IMR-90 (cell line): ENCODE measurements around the gene NDUFB2. TPM values are rescaled to one million over a fixed set of nuclear protein-coding genes. Genes with fewer than 3 reads are reported as not detected.

Experiments
- ATAC-seq: fragments of 200-7000 bp; cut with Tn5 transposase; 2 replicates; pipeline ENCODE4 v1.9.1; 2020; ENCODE audit warnings: low read depth, mild to moderate bottlenecking, moderate library complexity
- BruUV-seq: library from RNA; stranded (reverse); fragments of 400-500 nt; replicated peaks from 2 replicates; lab custom pipeline; 2021; lab: Mats Ljungman, UMichigan
- CTCF ChIA-PET: fragments of 300-600 bp; formaldehyde crosslinking; extraction: SDS; loops from one replicate; lab custom pipeline; 2021; ENCODE audit warnings: antibody characterized with exemption; lab: Yijun Ruan, JAX
- POLR2A ChIA-PET: fragments of 300-600 bp; sonication (Branson Sonifier 250); formaldehyde crosslinking; loops from one replicate; lab custom pipeline; 2022; ENCODE audit warnings: antibody characterized with exemption; ENCODE audit not compliant: unreplicated experiment; lab: Charles Lee
- DNase-seq: peaks from one replicate; pipeline ENCODE4 v3.0.0; 2013
- H2AFZ ChIP-seq: replicated peaks from 2 replicates; pipeline ENCODE3; 2013; ENCODE audit warnings: low read length, mild to moderate bottlenecking; ENCODE audit not compliant: poor library complexity
- H2AK5ac ChIP-seq: 2 replicates; pipeline ENCODE4 v1.6.1; 2013; ENCODE audit warnings: low read depth, low read length, inconsistent platforms
- H2AK9ac ChIP-seq: replicated peaks from 2 replicates; pipeline ENCODE3; 2013; ENCODE audit warnings: mild to moderate bottlenecking, low read depth, low read length, moderate library complexity; ENCODE audit not compliant: poor library complexity
- H2BK120ac ChIP-seq: 2 replicates; pipeline ENCODE4 v1.6.1; 2013; ENCODE audit warnings: low read depth, low read length, inconsistent platforms
- H2BK15ac ChIP-seq: 3 replicates; pipeline ENCODE4 v1.6.1; 2013; ENCODE audit warnings: low read depth, low read length, inconsistent platforms
- H2BK20ac ChIP-seq: 2 replicates; pipeline ENCODE4 v1.6.1; 2013; ENCODE audit warnings: low read depth, mild to moderate bottlenecking, inconsistent platforms, low read length, moderate library complexity
- H2BK5ac ChIP-seq: 2 replicates; pipeline ENCODE4 v1.6.1; 2013; ENCODE audit warnings: mild to moderate bottlenecking, low read depth, low read length, inconsistent platforms; ENCODE audit not compliant: poor library complexity, severe bottlenecking
- H3K14ac ChIP-seq: replicated peaks from 2 replicates; pipeline ENCODE4 v1.6.1; 2013; ENCODE audit warnings: low read depth, low read length, inconsistent platforms
- H3K18ac ChIP-seq: 2 replicates; pipeline ENCODE4 v1.6.1; 2013; ENCODE audit warnings: low read depth, low read length, control low read depth
- H3K23ac ChIP-seq: 2 replicates; pipeline ENCODE4 v1.6.1; 2013; ENCODE audit warnings: low read depth, low read length, inconsistent platforms
- H3K27ac ChIP-seq: 2 replicates; pipeline ENCODE4 v1.5.1; 2013; ENCODE audit warnings: mild to moderate bottlenecking, control low read depth, low read length; ENCODE audit not compliant: insufficient read depth
- H3K27me3 ChIP-seq: 2 replicates; pipeline ENCODE4 v1.6.1; 2013; ENCODE audit warnings: low read length; ENCODE audit not compliant: control insufficient read depth, insufficient read depth
- H3K36me3 ChIP-seq: 2 replicates; pipeline ENCODE4 v1.6.1; 2013; ENCODE audit warnings: low read length, mixed read lengths; ENCODE audit not compliant: control insufficient read depth, insufficient read depth
- H3K4ac ChIP-seq: 2 replicates; pipeline ENCODE4 v1.6.1; 2013; ENCODE audit warnings: low read depth, low read length, inconsistent platforms
- H3K4me1 ChIP-seq: 2 replicates; pipeline ENCODE4 v1.6.1; 2013; ENCODE audit warnings: low read length, mixed read lengths; ENCODE audit not compliant: control insufficient read depth, insufficient read depth
- H3K4me2 ChIP-seq: 2 replicates; pipeline ENCODE4 v1.6.1; 2013; ENCODE audit warnings: low read depth, mild to moderate bottlenecking, control low read depth, low read length, moderate library complexity
- H3K4me3 ChIP-seq: 2 replicates; pipeline ENCODE4 v1.5.1; 2013; ENCODE audit warnings: low read depth, mild to moderate bottlenecking, control low read depth, low read length, moderate library complexity; ENCODE audit not compliant: insufficient read depth
- H3K56ac ChIP-seq: 2 replicates; pipeline ENCODE4 v1.6.1; 2013; ENCODE audit warnings: low read length, inconsistent platforms; ENCODE audit not compliant: insufficient read depth; ENCODE audit errors: extremely low read depth
- H3K79me1 ChIP-seq, 2 experiments: 2 replicates each; pipeline ENCODE4 v1.6.1; 2013; ENCODE audit warnings: low read length in 2 of 2, inconsistent platforms in 1 of 2, low read depth in 1 of 2
- H3K9ac ChIP-seq: 2 replicates; pipeline ENCODE4 v1.6.1; 2013; ENCODE audit warnings: low read depth, low read length, control low read depth
- H3K9me1 ChIP-seq: 2 replicates; pipeline ENCODE4 v1.6.1; 2013; ENCODE audit warnings: low read length, inconsistent platforms; ENCODE audit not compliant: insufficient read depth
- H3K9me3 ChIP-seq: 2 replicates; pipeline ENCODE4 v1.6.1; 2013; ENCODE audit warnings: low read length; ENCODE audit not compliant: control insufficient read depth, insufficient read depth
- H4K20me1 ChIP-seq: 2 replicates; pipeline ENCODE4 v1.6.1; 2013; ENCODE audit warnings: low read length, inconsistent platforms; ENCODE audit not compliant: insufficient read depth
- H4K5ac ChIP-seq: 2 replicates; pipeline ENCODE4 v1.6.1; 2013; ENCODE audit warnings: mild to moderate bottlenecking, low read depth, low read length, control low read depth
- H4K8ac ChIP-seq, 2 experiments: 2 replicates each; pipeline ENCODE4 v1.6.1; 2013; ENCODE audit warnings: low read depth in 2 of 2, low read length in 2 of 2, control low read depth in 1 of 2, inconsistent platforms in 1 of 2
- H4K91ac ChIP-seq: 2 replicates; pipeline ENCODE4 v1.6.1; 2013; ENCODE audit warnings: low read depth, low read length, inconsistent platforms; ENCODE audit not compliant: insufficient read depth
- BHLHE40 ChIP-seq: fragments of 150-350 bp; IDR thresholded peaks from 2 replicates; pipeline ENCODE4 v1.6.1; 2016; ENCODE audit warnings: mild to moderate bottlenecking, low read depth, low read length
- CEBPB ChIP-seq: IDR thresholded peaks from 2 replicates; pipeline ENCODE4 v1.6.1; 2012; ENCODE audit warnings: low read depth, low read length, improper control_type of control experiment
- ELK1 ChIP-seq: fragments of 150-350 bp; IDR thresholded peaks from 2 replicates; pipeline ENCODE4 v1.6.1; 2016; ENCODE audit warnings: low read depth, mild to moderate bottlenecking, low read length, moderate library complexity, borderline replicate concordance
- FOS ChIP-seq: fragments of 150-350 bp; IDR thresholded peaks from 2 replicates; pipeline ENCODE4 v1.6.1; 2016; ENCODE audit warnings: low read depth, low read length
- MAFK ChIP-seq: IDR thresholded peaks from 2 replicates; pipeline ENCODE4 v1.6.1; 2012; ENCODE audit warnings: low read depth, low read length, improper control_type of control experiment
- MAZ ChIP-seq: IDR thresholded peaks from 2 replicates; pipeline ENCODE4 v1.6.1; 2012; ENCODE audit warnings: low read depth, mild to moderate bottlenecking, low read length, improper control_type of control experiment, moderate library complexity, borderline replicate concordance
- MXI1 ChIP-seq: IDR thresholded peaks from 2 replicates; pipeline ENCODE4 v1.6.1; 2012; ENCODE audit warnings: low read depth, mild to moderate bottlenecking, low read length, moderate library complexity, borderline replicate concordance
- POLR2A ChIP-seq: IDR thresholded peaks from 2 replicates; pipeline ENCODE4 v1.6.1; 2012; ENCODE audit warnings: mild to moderate bottlenecking, low read depth, low read length
- RAD21 ChIP-seq: IDR thresholded peaks from 2 replicates; pipeline ENCODE4 v1.6.1; 2012; ENCODE audit warnings: low read length, improper control_type of control experiment
- RCOR1 ChIP-seq: IDR thresholded peaks from 2 replicates; pipeline ENCODE4 v1.6.1; 2012; ENCODE audit warnings: mild to moderate bottlenecking, low read length, improper control_type of control experiment; ENCODE audit not compliant: insufficient replicate concordance
- RFX5 ChIP-seq: IDR thresholded peaks from 2 replicates; pipeline ENCODE4 v1.8.0; 2012; ENCODE audit warnings: low read depth, mild to moderate bottlenecking, low read length, moderate library complexity
- SMC3 ChIP-seq: fragments of 150-350 bp; IDR thresholded peaks from 2 replicates; pipeline ENCODE4 v1.6.1; 2016; ENCODE audit warnings: low read depth, mild to moderate bottlenecking, antibody characterized with exemption, low read length, moderate library complexity
- whole genome bisulfite sequencing, 2 experiments: methylation state at CpG; one replicate each; pipeline versions ENCODE4 v1.1.5 to v1.1.7; 2013; ENCODE audit warnings: missing lambda C conversion rate in 2 of 2; ENCODE audit not compliant: insufficient read length in 1 of 2; ENCODE audit errors: extremely low coverage in 2 of 2; 5-methylcytosine and 5-hydroxymethylcytosine counted together
- dilution Hi-C: fragments of 300-500 bp; cut with HindIII; formaldehyde crosslinking; loops from one replicate; pipeline ENCODE4 v1.14.3; 2018; ENCODE audit warnings: low sequenced_read_pairs; ENCODE audit not compliant: unreplicated experiment
- in situ Hi-C: fragments of 300-500 bp; cut with MboI; formaldehyde crosslinking; loops from 3 replicates; pipeline ENCODE4 v1.14.3; 2019; ENCODE audit warnings: low sequenced_read_pairs, inconsistent platforms, mixed read lengths
- intact Hi-C: fragments of 100-400 bp; cut with micrococcal nuclease; formaldehyde crosslinking; loops from 2 replicates; pipeline ENCODE4 v1.10.0; 2022
- polyA plus RNA-seq, 3 experiments: library from polyadenylated mRNA; depleted of rRNA; stranded (reverse); fragments of >200 nt; gene quantifications; 2 replicates each; pipeline ENCODE4 v1.2.3, GENCODE V29; 2012; ENCODE audit warnings: low replicate concordance in 1 of 3
- total RNA-seq: library from RNA; depleted of rRNA; stranded (reverse); fragments of >200 nt; gene quantifications from 2 replicates; pipeline ENCODE4 v1.2.3, GENCODE V29; 2012
- TF ChIP-seq, protein P1 (sequence below): fragments of 150-350 bp; IDR thresholded peaks from 2 replicates; pipeline ENCODE4 v1.6.1; 2017; ENCODE audit warnings: mild to moderate bottlenecking, antibody characterized with exemption, low read length, low read depth

NDUFB2 gene
- total and polyA plus RNA-seq, 2 of the 4 experiments (the other 2 are of a cell fraction), result 81.7 to 143 TPM

DNA sequence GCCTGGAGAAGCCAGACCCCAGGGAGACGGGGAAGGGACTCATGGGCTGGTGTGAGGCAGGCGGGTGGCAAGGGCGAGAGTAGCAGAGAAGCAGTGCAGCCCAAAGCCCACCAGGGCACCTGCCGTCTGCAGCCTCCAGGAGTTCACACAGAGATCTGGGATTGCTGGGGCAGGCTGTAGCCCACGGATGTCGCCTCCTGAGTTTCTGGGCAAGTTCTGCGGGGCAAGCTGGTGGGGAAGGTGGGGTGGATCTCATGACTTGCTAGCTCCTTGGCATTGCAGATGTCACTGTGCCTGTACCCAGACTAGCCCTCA is 17.7 kb upstream of the NDUFB2 start:
- Histone ChIP-seq H3K27me3 (no peaks in the 10 kb centered on the region), H4K91ac (no peak overlapping the region), H3K79me1 (peaks cover 0 to 6% of the 10 kb centered on the region in 2 experiments; a peak in 1 of 4 replicates), H3K56ac (no peak overlapping the region), H3K36me3 (peaks cover 5% of the 10 kb centered on the region), H3K9me3 (no peaks in the 10 kb centered on the region), H3K4me2 (no peak overlapping the region), H3K4me3 (no peak overlapping the region), H3K27ac (no peak overlapping the region), H3K9me1 (peaks cover 4% of the 10 kb centered on the region; the same call in 1 of the 2 replicates), H4K5ac (no peak overlapping the region), H2BK120ac (no peak overlapping the region), H2BK5ac (no peak overlapping the region), H3K9ac (no peak overlapping the region), H3K4ac (no peak overlapping the region), H3K14ac (no peak overlapping the region), H3K4me1 (0 out of 2 replicates have a peak, but pooled peaks cover under 1% of the 10 kb centered on the region), H2BK15ac (no peak overlapping the region), H3K18ac (no peak overlapping the region), H4K20me1 (no peaks in the 10 kb centered on the region), H2AK5ac (no peak overlapping the region), H2BK20ac (no peak overlapping the region), H3K23ac (no peak overlapping the region), H4K8ac (no peak overlapping the region), H2AK9ac (no peak overlapping the region), H2AFZ (no peak overlapping the region)
- ChIA-PET POLR2A (interaction anchor here (0.6 kb wide), 1 partner anchor 99 kb away, joined by 3 read pairs; no protein-coding TSS in a partner anchor), CTCF (no interaction called here)
- TF ChIP-seq RFX5 (no peak), RAD21 (no peak), SMC3 (no peak), MAFK (no peak), MXI1 (no peak), RCOR1 (no peak), CEBPB (no peak), ELK1 (no peak), BHLHE40 (no peak), FOS (no peak), POLR2A (no peak), MAZ (no peak)
- TF ChIP-seq, protein P1, sequence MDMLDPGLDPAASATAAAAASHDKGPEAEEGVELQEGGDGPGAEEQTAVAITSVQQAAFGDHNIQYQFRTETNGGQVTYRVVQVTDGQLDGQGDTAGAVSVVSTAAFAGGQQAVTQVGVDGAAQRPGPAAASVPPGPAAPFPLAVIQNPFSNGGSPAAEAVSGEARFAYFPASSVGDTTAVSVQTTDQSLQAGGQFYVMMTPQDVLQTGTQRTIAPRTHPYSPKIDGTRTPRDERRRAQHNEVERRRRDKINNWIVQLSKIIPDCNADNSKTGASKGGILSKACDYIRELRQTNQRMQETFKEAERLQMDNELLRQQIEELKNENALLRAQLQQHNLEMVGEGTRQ, result no peak
- ATAC-seq (no peak), DNase-seq (no peak)
- in situ Hi-C loops (no loop called here), dilution Hi-C loops (no loop called here), intact Hi-C loops (loop anchor here (5.0 kb wide), 1 partner anchor 854 kb away; no protein-coding TSS in a partner anchor)
- 85% methylated on average over 3 of the region's 7 CpGs; no CpG with 5 or more reads in 1 of the 2 experiments for WGBS, 2 experiments
- BruUV-seq, result no TSS peak
